T-helper 2 cell treated with Interferon-gamma antibody and Interleukin-4, amounts not matched to agents 5 μg/mL and 100 μg/mL, for 36 hours (primary cell): ENCODE data around the gene ACSL3.
"Not testable (repeated sequence)": the region's sequence is repeated elsewhere in the genome, so short reads cannot be mapped to it uniquely, and the experiment has no call there.

Experiments
- DNase-seq: peaks from one replicate; pipeline ENCODE4 v3.0.0; 2021; ENCODE audit warnings: low spot score
- H3K27ac Mint-ChIP-seq: one replicate; pipeline ENCODE4 v1.8.0; 2021; ENCODE audit warnings: mild to moderate bottlenecking, mixed read lengths
- H3K27me3 Mint-ChIP-seq: one replicate; pipeline ENCODE4 v1.8.0; 2021; ENCODE audit warnings: low read depth, mixed read lengths
- H3K36me3 Mint-ChIP-seq: one replicate; pipeline ENCODE4 v1.8.0; 2021; ENCODE audit warnings: low read depth, mixed read lengths
- H3K4me1 Mint-ChIP-seq: one replicate; pipeline ENCODE4 v1.8.0; 2021; ENCODE audit warnings: low read depth, mixed read lengths
- H3K4me3 Mint-ChIP-seq: one replicate; pipeline ENCODE4 v1.8.0; 2022; ENCODE audit warnings: mild to moderate bottlenecking, moderate library complexity, mixed read lengths
- H3K9me3 Mint-ChIP-seq: one replicate; pipeline ENCODE4 v1.8.0; 2021; ENCODE audit warnings: mixed read lengths

ACSL3 gene

GRCh38 chr2:222862909-222863544, 2.2 kb downstream of the ACSL3 start:
- H3K27me3 Mint-ChIP-seq, result peaks cover 2% of the 10 kb centered on the region
- H3K27ac Mint-ChIP-seq, result no peak overlapping the region
- peaks cover 3% of the 10 kb centered on the region for H3K36me3 Mint-ChIP-seq
- peaks cover 11% of the 10 kb centered on the region for H3K4me1 Mint-ChIP-seq
- no peaks in the 10 kb centered on the region for H3K9me3 Mint-ChIP-seq
- no peak for DNase-seq
- no peak overlapping the region for H3K4me3 Mint-ChIP-seq

- peaks cover 10% of the 10 kb centered on the region for H3K4me1 Mint-ChIP-seq
- H3K9me3 Mint-ChIP-seq, result no peaks in the 10 kb centered on the region
- no peaks in the 10 kb centered on the region for H3K27me3 Mint-ChIP-seq
- H3K27ac Mint-ChIP-seq, result no peak overlapping the region
- H3K4me3 Mint-ChIP-seq, result no peak overlapping the region
- H3K36me3 Mint-ChIP-seq, result peaks cover 3% of the 10 kb centered on the region
- DNase-seq, result no peak
Measured at GRCh38 chr2:222864296-222864695, 3.5 kb downstream of the ACSL3 start.

GRCh38 chr2:222865301-222865700, 4.5 kb downstream of the ACSL3 start:
- DNase-seq, result no peak
- no peak overlapping the region for H3K27ac Mint-ChIP-seq
- H3K27me3 Mint-ChIP-seq, result no peaks in the 10 kb centered on the region
- peaks cover 3% of the 10 kb centered on the region for H3K36me3 Mint-ChIP-seq
- H3K4me1 Mint-ChIP-seq, result peaks cover 5% of the 10 kb centered on the region
- no peak overlapping the region for H3K4me3 Mint-ChIP-seq
- H3K9me3 Mint-ChIP-seq, result no peaks in the 10 kb centered on the region

DNA sequence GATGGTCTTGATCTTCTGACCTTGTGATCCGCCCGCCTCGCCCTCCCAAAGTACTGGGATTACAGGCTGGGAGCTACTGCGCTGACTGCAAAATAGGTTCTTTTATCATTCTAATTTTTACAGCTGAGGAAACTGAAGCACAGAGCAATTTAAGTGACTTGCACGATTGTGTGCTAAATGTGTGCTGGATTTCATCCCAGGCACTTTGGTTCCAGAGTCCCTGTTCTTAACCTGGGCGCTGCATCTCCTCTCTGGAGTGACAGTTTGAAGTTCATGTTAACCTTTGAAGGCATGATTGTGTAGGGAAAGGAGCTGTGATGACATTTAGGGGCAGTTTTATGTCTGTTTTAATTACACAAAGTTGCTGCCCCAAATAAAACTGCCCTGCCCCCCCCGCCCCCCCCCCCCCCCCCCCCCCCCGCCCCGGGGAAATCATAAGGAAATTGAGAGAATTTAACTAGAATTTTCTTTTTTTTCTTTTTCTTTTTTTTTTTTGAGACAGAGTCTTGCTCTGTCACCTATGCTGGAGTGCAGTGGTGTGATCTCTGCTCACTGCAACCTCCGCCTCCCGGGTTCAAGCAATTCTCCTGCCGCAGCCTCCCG, 5.6 kb downstream of the ACSL3 start:
- H3K9me3 Mint-ChIP-seq, result no peaks in the 10 kb centered on the region
- H3K4me3 Mint-ChIP-seq, result no peak overlapping the region
- H3K4me1 Mint-ChIP-seq, result peaks cover 5% of the 10 kb centered on the region
- H3K36me3 Mint-ChIP-seq, result peaks cover 3% of the 10 kb centered on the region
- no peaks in the 10 kb centered on the region for H3K27me3 Mint-ChIP-seq
- no peak for DNase-seq
- H3K27ac Mint-ChIP-seq, result no peak overlapping the region

- H3K9me3 Mint-ChIP-seq, H3K4me3 Mint-ChIP-seq, H3K27ac Mint-ChIP-seq, H3K27me3 Mint-ChIP-seq, H3K36me3 Mint-ChIP-seq, DNase-seq, H3K4me1 Mint-ChIP-seq: not testable (repeated sequence)
Measured at GRCh38 chr2:222868560-222869251, 7.9 kb downstream of the ACSL3 start.

DNA sequence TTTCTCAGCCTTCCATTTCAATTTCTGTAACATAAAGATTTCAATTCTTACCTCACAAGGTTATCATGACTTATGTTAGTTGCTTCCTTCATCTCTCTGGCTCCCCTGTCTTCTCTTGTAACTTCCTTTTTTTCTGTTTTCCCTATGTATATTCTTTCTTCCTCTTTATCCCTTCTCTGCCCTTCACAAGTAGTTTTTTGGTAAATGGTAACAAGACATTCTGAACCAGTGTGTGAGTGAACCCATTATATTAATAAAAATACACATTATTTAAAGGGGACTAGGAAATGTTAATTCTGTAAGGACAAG, 8.4 kb downstream of the ACSL3 start:
- H3K4me3 Mint-ChIP-seq, result no peak overlapping the region
- no peak overlapping the region for H3K27ac Mint-ChIP-seq
- H3K27me3 Mint-ChIP-seq, result no peaks in the 10 kb centered on the region
- H3K36me3 Mint-ChIP-seq, result no peaks in the 10 kb centered on the region
- peaks cover 5% of the 10 kb centered on the region for H3K4me1 Mint-ChIP-seq
- H3K9me3 Mint-ChIP-seq, result no peaks in the 10 kb centered on the region
- DNase-seq, result no peak

- H3K27ac Mint-ChIP-seq, result no peak overlapping the region
- no peaks in the 10 kb centered on the region for H3K36me3 Mint-ChIP-seq
- no peaks in the 10 kb centered on the region for H3K9me3 Mint-ChIP-seq
- peaks cover 2% of the 10 kb centered on the region for H3K4me1 Mint-ChIP-seq
- no peak overlapping the region for H3K4me3 Mint-ChIP-seq
- no peaks in the 10 kb centered on the region for H3K27me3 Mint-ChIP-seq
- no peak for DNase-seq
Measured at GRCh38 chr2:222871291-222871690, 10.5 kb downstream of the ACSL3 start.

GRCh38 chr2:222872551-222872950, 11.7 kb downstream of the ACSL3 start:
- no peak overlapping the region for H3K4me3 Mint-ChIP-seq
- DNase-seq, result no peak
- no peaks in the 10 kb centered on the region for H3K9me3 Mint-ChIP-seq
- peaks cover 7% of the 10 kb centered on the region for H3K4me1 Mint-ChIP-seq
- no peaks in the 10 kb centered on the region for H3K27me3 Mint-ChIP-seq
- no peaks in the 10 kb centered on the region for H3K36me3 Mint-ChIP-seq
- H3K27ac Mint-ChIP-seq, result no peak overlapping the region

DNA sequence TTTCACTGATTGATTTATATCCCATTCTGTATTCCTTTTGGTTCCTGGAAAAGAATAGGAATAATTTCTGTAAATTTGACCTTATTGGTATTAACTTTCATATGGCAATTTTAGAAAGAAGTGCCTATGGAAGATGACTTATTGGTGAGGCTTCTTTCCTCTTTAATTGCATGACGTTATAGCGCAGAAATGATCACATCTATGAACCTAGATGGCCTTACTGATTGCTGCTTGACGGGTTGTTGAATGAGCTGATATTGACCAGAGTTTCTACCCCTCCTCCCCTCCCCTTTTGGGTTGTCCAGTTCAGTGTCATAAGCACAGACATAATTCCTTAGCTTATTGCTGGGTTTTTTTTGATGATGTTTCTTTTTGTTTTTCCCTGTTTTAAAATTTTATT, 14.6 kb downstream of the ACSL3 start:
- Mint-ChIP-seq H3K4me1 (peaks cover 11% of the 10 kb centered on the region), H3K9me3 (no peaks in the 10 kb centered on the region), H3K27me3 (no peaks in the 10 kb centered on the region), H3K4me3 (no peak overlapping the region), H3K36me3 (no peaks in the 10 kb centered on the region), H3K27ac (no peak overlapping the region)
- no peak for DNase-seq

DNA sequence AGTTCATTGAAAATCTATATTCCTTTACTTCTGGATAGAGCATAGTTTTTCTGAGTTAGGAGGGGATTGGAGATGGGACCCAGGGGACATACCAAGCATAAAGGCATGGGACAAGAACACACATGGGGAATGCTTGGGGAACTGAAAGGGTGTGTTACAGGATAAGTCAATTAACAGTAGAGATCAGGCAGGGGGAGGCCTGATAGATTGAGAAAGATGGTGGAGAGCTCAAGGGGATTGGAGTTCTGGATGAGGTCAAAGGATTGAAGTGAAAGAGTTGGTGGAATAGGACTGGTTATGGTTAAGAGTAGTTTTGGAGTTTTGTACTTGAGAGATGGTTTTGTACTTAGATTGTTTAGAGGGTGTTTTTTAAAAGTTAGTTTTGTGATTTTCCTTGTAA, 16.1 kb downstream of the ACSL3 start:
- H3K4me3 Mint-ChIP-seq, result no peak overlapping the region
- no peaks in the 10 kb centered on the region for H3K9me3 Mint-ChIP-seq
- no peak for DNase-seq
- no peaks in the 10 kb centered on the region for H3K27me3 Mint-ChIP-seq
- H3K4me1 Mint-ChIP-seq, result peaks cover 11% of the 10 kb centered on the region
- H3K36me3 Mint-ChIP-seq, result no peaks in the 10 kb centered on the region
- no peak overlapping the region for H3K27ac Mint-ChIP-seq

DNA sequence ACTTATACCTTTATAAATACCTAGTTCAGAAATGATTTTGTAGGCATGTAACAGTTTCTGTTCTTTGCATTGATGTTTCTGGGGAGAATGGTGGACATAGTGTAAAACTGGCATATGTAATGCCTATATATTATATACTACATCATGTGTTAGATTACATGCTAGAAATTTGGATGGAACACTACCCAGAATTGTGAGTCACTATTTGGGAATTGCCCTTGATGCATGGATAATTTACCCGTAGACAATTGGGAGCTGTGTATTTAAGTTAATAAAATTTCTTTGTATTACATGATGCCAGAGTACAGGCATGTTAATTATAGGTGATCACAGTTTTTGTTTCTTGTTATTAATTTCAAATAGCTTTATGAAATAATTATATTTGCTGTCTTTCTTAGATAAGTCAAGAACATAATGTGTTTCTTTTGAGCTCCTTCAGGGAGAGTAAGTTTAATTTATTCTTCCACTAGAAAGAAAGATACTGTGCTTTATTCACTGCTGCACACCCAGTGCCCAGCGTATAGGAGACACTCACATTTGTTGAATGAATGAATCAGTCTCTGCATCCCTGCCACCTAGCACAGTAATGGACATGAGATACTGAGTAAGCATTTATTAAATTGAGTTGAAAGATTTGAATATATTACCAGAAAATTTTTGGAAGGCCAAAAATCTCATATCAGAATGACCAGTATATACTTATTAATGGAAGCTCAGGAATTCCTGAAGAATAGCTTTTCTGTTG, 16.9 kb downstream of the ACSL3 start:
- H3K4me3 Mint-ChIP-seq, result no peak overlapping the region
- H3K27me3 Mint-ChIP-seq, result no peaks in the 10 kb centered on the region
- H3K36me3 Mint-ChIP-seq, result no peaks in the 10 kb centered on the region
- no peaks in the 10 kb centered on the region for H3K9me3 Mint-ChIP-seq
- no peak overlapping the region for H3K27ac Mint-ChIP-seq
- no peak for DNase-seq
- H3K4me1 Mint-ChIP-seq, result peaks cover 11% of the 10 kb centered on the region

GRCh38 chr2:222878301-222878876, 17.6 kb downstream of the ACSL3 start:
- H3K9me3 Mint-ChIP-seq, result no peaks in the 10 kb centered on the region
- no peak overlapping the region for H3K4me3 Mint-ChIP-seq
- no peak for DNase-seq
- peaks cover 11% of the 10 kb centered on the region for H3K4me1 Mint-ChIP-seq
- no peaks in the 10 kb centered on the region for H3K27me3 Mint-ChIP-seq
- no peaks in the 10 kb centered on the region for H3K36me3 Mint-ChIP-seq
- no peak overlapping the region for H3K27ac Mint-ChIP-seq

GRCh38 chr2:222878877-222879603, 18.2 kb downstream of the ACSL3 start:
- no peak for DNase-seq
- no peaks in the 10 kb centered on the region for H3K36me3 Mint-ChIP-seq
- H3K4me1 Mint-ChIP-seq, result peaks cover 11% of the 10 kb centered on the region
- H3K27ac Mint-ChIP-seq, result no peak overlapping the region
- no peaks in the 10 kb centered on the region for H3K27me3 Mint-ChIP-seq
- H3K4me3 Mint-ChIP-seq, result no peak overlapping the region
- no peaks in the 10 kb centered on the region for H3K9me3 Mint-ChIP-seq
